MM.1S (cell line): Measurements from ENCODE around the gene PTK7.

ENCODE experiments used
- EZH2phosphoT487 ChIP-seq: fragments of 300-600 bp; sonication (generic); IDR thresholded peaks from 2 replicates; pipeline ENCODE4 v1.6.1; 2018; ENCODE audit warnings: antibody characterized with exemption, low read length
- TF ChIP-seq, protein P1 (sequence below): fragments of 300-600 bp; sonication (generic); IDR thresholded peaks from 2 replicates; pipeline ENCODE4 v1.5.1; 2016; ENCODE audit warnings: antibody characterized with exemption, low read length, mixed read lengths

- TF ChIP-seq EZH2phosphoT487, result no peak
- TF ChIP-seq, protein P1, sequence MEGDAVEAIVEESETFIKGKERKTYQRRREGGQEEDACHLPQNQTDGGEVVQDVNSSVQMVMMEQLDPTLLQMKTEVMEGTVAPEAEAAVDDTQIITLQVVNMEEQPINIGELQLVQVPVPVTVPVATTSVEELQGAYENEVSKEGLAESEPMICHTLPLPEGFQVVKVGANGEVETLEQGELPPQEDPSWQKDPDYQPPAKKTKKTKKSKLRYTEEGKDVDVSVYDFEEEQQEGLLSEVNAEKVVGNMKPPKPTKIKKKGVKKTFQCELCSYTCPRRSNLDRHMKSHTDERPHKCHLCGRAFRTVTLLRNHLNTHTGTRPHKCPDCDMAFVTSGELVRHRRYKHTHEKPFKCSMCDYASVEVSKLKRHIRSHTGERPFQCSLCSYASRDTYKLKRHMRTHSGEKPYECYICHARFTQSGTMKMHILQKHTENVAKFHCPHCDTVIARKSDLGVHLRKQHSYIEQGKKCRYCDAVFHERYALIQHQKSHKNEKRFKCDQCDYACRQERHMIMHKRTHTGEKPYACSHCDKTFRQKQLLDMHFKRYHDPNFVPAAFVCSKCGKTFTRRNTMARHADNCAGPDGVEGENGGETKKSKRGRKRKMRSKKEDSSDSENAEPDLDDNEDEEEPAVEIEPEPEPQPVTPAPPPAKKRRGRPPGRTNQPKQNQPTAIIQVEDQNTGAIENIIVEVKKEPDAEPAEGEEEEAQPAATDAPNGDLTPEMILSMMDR, result no peak
Observed at GRCh38 chr6:43125555-43125954, 49.4 kb downstream of the PTK7 start.
